Epithelial cell of esophagus (primary cell): ENCODE results near the gene PXDC1.
"Not testable (repeated sequence)": the region's sequence is repeated elsewhere in the genome, so short reads cannot be mapped to it uniquely, and the experiment has no call there.

Experiments
- DNase-seq: peaks from one replicate; pipeline ENCODE4 v3.0.0; 2010; ENCODE audit warnings: low read depth
- H3K4me3 ChIP-seq: 2 replicates; pipeline ENCODE4 v1.5.1; 2011; ENCODE audit warnings: mild to moderate bottlenecking, low read length, control low read depth
- TF ChIP-seq, protein P1 (sequence below): IDR thresholded peaks from 2 replicates; pipeline ENCODE4 v1.5.1; 2011; ENCODE audit warnings: low read depth, mild to moderate bottlenecking, low read length, control low read depth, inconsistent platforms; ENCODE audit not compliant: insufficient read depth; ENCODE audit errors: missing control alignments

PXDC1 gene

DNA sequence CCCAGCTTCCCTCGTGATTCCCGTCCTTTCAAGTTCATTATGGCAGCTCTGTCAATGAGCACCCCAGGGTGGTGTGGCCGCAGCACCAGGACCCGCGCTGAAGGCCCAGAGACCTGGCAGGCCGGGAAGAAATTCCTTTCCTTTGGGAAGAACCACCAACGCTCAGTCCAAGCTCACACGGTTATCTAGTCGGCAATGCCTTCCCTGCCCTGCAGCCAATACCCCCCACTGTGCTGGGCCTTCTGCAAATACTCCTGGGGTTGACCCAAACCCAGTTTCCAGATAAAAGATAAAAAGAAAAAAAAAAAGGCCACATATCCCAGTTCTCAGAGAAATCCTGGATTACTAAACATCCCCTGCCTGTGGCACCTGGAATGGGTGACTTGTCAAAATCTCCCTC is 28.7 kb downstream of the PXDC1 start:
- H3K4me3 ChIP-seq = no peak overlapping the region
- TF ChIP-seq, protein P1, sequence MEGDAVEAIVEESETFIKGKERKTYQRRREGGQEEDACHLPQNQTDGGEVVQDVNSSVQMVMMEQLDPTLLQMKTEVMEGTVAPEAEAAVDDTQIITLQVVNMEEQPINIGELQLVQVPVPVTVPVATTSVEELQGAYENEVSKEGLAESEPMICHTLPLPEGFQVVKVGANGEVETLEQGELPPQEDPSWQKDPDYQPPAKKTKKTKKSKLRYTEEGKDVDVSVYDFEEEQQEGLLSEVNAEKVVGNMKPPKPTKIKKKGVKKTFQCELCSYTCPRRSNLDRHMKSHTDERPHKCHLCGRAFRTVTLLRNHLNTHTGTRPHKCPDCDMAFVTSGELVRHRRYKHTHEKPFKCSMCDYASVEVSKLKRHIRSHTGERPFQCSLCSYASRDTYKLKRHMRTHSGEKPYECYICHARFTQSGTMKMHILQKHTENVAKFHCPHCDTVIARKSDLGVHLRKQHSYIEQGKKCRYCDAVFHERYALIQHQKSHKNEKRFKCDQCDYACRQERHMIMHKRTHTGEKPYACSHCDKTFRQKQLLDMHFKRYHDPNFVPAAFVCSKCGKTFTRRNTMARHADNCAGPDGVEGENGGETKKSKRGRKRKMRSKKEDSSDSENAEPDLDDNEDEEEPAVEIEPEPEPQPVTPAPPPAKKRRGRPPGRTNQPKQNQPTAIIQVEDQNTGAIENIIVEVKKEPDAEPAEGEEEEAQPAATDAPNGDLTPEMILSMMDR = no peak
- no peak for DNase-seq

DNA sequence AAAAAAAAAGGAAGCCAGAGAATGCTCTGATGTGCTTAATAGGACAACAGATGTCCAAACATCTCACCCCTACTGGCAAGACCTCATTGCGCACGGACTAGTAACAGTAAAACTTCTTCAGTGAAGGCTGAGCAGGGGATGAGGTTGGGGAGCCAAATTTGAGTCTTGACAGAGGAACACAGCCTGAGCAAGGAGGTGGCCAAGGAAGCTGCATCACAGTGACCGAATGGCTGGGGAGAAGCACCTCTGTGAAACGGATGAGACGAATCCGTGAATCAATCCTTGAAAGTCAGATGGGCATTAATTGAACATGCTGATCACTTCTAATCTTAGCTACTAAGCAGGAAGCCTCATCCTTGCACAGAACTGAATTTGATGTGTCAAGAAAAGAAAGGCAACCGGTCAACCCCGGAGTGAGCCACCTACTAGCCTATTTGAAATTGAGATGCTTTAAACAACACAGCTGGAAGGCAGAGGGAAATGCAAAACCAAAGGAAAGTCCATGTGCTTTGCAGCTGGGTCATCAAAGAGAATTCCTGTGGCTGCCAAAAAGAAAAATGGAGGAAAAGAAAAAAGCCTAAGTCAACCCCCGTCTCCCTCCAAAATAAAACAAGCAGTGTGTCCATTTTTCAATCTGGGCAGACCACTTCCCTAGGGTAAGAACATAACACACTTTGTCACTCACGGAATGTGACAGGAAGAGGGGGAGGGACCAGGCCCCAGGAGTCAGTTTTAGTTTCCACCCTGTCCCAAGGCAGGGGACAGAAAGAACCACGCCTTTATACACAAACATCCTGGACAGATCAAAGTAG is 29.5 kb downstream of the PXDC1 start:
- H3K4me3 ChIP-seq = no peak overlapping the region
- no peak for DNase-seq
- TF ChIP-seq, protein P1 = no peak

DNA sequence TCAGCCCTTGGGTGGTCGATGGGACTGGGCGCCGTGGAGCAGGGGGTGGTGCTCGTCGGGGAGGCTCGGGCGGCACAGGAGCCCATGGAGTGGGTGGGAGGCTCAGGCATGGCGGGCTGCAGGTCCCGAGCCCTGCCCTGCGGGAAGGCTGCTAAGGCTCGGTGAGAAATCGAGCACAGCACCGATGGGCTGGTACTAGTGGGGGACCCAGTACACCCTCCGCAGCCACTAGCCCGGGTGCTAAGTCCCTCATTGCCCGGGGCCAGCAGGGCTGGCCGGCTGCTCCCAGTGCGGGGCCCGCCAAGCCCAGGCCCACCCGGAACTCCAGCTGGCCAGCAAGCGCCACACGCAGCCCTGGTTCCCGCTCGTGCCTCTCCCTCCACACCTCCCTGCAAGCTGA is 30.7 kb downstream of the PXDC1 start:
- not testable (repeated sequence) for H3K4me3 ChIP-seq, DNase-seq

DNA sequence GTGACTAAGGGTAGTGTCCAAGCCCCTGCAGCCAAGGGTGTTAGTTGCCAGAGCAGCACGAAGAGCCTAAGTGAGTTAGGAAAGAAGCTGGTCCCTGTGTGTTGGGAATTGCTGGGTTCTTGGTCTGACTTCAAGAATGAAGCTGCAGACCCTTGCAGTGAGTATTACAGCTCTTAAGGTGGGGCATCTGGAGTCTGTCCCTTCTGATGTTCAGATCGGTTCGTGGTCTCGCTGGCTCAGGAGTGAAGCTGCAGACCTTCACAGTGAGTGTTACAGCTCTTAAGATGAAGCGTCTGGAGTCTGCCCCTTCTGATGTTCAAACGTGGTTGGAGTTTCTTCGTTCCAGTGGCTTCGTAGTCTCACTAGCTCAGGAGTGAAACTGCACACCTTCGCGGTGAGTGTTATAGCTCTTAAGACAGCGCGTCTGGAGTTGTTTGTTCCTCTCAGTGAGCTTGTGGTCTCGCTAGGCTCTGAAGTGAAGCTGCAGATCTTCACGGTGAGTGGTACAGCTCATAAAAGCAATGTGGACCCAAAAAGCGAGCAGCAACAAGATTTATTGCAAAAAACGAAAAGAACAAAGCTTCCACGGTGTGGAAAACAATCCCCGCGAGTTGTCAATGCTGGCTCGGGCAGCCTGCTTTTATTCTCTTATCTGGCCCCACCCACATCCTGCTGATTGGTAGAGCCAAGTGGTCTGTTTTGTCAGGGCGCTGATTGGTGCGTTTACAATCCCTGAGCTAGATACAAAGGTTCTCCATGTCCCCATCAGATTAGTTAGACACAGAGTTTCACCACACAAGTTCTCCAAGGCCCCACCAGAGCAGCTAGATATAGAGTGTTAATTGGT is 31.8 kb downstream of the PXDC1 start:
- peak overlapping the region; percentile 33 for H3K4me3 ChIP-seq
- DNase-seq = no peak
- TF ChIP-seq, protein P1 = no peak

DNA sequence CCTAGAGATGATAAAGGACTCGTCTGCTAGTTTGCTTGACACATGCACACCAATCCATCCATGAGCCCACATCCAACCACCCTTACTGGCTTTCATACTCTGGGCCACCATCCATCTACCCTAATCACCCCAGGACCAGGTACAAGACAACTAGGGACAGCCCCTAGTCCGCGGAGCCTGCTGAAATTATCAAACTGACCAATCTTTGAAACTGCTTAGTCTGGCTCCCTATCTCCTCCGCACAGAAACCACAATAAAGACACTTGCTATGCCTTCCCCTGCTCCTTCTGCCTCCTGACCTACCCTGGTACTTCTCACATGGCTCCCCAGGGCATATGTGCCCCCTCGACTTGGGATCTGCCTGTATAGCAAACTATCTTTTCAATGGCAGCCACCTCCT is 33.1 kb downstream of the PXDC1 start:
- DNase-seq = no peak
- peak overlapping the region; percentile 33 for H3K4me3 ChIP-seq
- TF ChIP-seq, protein P1 = no peak

DNA sequence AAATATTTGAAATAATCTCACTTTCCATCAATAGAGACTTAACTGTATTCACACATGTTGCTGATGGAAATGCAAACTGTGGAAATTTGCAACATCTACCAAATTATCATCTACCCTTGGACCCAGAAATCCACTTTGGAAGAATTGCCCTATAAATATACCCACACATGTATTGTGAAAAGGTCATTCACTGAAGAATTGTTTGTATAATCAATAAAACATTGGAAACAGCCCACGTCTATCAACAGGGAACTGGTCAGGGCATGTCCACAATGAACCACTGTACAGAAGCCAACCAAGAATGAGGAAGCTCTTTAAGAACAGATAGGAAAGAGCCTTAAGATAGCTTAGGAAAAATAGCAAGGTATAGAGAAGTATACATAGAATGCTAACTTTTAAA is 36.2 kb downstream of the PXDC1 start:
- no peak overlapping the region for H3K4me3 ChIP-seq
- DNase-seq = peak; percentile 63
- TF ChIP-seq, protein P1 = no peak

DNA sequence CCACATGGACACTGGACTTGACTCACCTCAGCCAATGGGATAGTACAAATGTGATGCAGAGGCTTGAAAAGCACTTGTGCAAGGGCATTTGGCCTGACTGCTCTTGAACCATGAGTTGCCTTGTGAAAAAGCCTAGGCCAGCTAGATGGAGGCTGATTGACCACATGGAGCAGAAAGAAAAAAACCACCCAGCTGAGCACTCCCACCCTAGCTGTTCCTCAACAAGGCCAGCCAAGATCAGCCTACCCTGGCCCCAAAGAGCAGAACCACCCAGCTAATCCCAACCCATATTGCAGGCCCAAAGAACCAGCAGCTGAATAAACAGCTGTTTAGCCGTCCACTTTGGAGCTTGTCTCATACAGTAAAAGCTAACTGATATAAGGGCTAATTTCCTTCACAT is 36.7 kb downstream of the PXDC1 start:
- TF ChIP-seq, protein P1 = no peak

More for the DNA sequence above, 36.7 kb downstream of the PXDC1 start:
- H3K4me3 ChIP-seq = no peak overlapping the region
- DNase-seq = no peak
